ENCODE measurements around the gene CDK18. TPM values are rescaled to one million over a fixed set of nuclear protein-coding genes. Genes with fewer than 3 reads are reported as not detected.
A peak's percentile ranks its signal among the peaks of the same experiment; 100 is the strongest.

CDK18 gene
- total and polyA plus RNA-seq, 9 of the 15 experiments (the other 6 are each of a cell fraction or from before 2014, with no cell fraction given), result 0.05 to 0.69 (median 0.17) TPM; not detected in 2

DNA sequence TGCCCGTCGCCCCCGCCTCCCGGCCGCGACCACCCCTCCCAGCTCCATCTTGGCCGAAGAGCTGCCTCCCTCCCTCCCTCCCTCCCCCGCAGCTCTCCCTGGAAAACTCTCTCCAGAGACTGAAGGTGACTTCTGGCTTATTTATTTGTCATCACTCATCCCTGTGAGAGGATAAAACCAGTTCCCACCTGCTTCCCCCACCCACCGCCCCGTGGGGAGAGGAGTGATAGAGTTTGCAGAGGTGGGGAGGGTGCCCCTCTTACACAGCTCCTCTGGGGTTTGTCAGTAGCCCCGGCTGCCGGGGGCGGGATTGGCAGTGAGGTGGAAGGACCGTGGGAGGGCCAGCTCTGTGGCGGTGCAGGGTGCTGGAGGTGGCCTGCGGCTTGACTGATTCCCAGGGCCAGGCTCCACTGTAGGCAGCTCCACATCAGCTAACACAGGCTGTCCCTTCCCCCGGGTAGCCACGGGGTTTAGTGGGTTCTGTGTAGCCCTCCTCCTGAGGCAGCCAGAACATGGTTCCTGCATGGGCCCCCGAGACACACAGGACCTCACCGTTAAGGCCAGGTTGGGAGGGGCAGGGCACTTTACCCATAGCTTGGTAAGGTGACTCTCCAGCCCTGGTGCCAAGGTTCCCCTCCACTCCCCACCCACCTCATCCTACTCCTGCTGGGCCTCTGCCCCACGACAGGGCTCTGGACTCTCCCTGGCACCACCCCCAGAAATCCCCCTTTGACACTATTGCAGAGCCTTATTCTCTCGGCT lies 65.1 kb downstream of the CDK18 start:
- no TSS peak for BruUV-seq (replicated peaks)
- no peak overlapping the region for H3K27ac ChIP-seq (ENCODE audit: extremely low read depth, low read depth, low read length)
- H3K4me1 ChIP-seq (replicated peaks in 1 of 2; ENCODE audit: control insufficient read depth in 2 of 2, insufficient read depth in 2 of 2, low read length in 2 of 2), result peaks cover 0 to 7% of the 10 kb centered on the region in 2 experiments; a peak in 2 of 5 replicates
- 2% methylated on average over 21 of the region's 22 CpGs for WGBS (ENCODE audit: insufficient coverage, low coverage, missing lambda C conversion rate)
- no peak overlapping the region for H3K9ac ChIP-seq (ENCODE audit: insufficient read depth in 1 of 2, low read depth in 2 of 2, low read length in 2 of 2)
- intact Hi-C loops (cut with micrococcal nuclease) (no loop called here), in situ Hi-C loops (cut with MboI) (no loop called here)
- no peaks in the 10 kb centered on the region for H3K79me2 ChIP-seq (ENCODE audit: control insufficient read depth, insufficient read depth, low read length)
- CTCF ChIA-PET (ENCODE audit: low intra/inter-chr PET ratio), result interaction anchor here (0.7 kb wide), 1 partner anchor 222 kb away, joined by 7 read pairs; no protein-coding TSS in a partner anchor
- TF ChIP-seq, protein P1, sequence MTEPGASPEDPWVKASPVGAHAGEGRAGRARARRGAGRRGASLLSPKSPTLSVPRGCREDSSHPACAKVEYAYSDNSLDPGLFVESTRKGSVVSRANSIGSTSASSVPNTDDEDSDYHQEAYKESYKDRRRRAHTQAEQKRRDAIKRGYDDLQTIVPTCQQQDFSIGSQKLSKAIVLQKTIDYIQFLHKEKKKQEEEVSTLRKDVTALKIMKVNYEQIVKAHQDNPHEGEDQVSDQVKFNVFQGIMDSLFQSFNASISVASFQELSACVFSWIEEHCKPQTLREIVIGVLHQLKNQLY (CRISPR knock-in tag; conservative IDR thresholded peaks at IDR 0.05), result no peak
- peak; percentile 25; the same call in 1 of the 2 replicates for TF ChIP-seq EGR1 (conservative IDR thresholded peaks at IDR 0.05)
- H3K9me1 ChIP-seq (ENCODE audit: control insufficient read depth, insufficient read depth, low read length), result no peaks in the 10 kb centered on the region
- no peaks in the 10 kb centered on the region for H3K9me3 ChIP-seq (replicated peaks; ENCODE audit: control insufficient read depth, insufficient read depth, low read depth, low read length)
- peaks cover 11% of the 10 kb centered on the region; the same call in 1 of the 2 replicates for H4K20me1 ChIP-seq (replicated peaks; ENCODE audit: control insufficient read depth, insufficient read depth, low read length)
- peaks cover 37 to 50% of the 10 kb centered on the region in 2 experiments for H3K27me3 ChIP-seq (ENCODE audit: control insufficient read depth in 2 of 2, insufficient read depth in 2 of 2, low read length in 2 of 2)
- H3K4me3 ChIP-seq, result no peak overlapping the region
- no peak overlapping the region for H2AFZ ChIP-seq (ENCODE audit: low read depth, low read length)
- no peak for ATAC-seq
- POLR2A ChIA-PET, result interaction anchor here (0.5 to 0.7 kb wide), 3 partner anchors 100 to 919 kb away, joined by 3 to 4 read pairs (median 4); no protein-coding TSS in a partner anchor
- DNase-seq (ENCODE audit: extremely low read depth in 1 of 4, low spot score in 3 of 4), result no peak
- H3K4me2 ChIP-seq (ENCODE audit: insufficient read depth, low read length), result no peak overlapping the region
- H3K36me3 ChIP-seq (ENCODE audit: control insufficient read depth, insufficient read depth, low read length), result no peaks in the 10 kb centered on the region
- no peak for FAIRE-seq

DNA sequence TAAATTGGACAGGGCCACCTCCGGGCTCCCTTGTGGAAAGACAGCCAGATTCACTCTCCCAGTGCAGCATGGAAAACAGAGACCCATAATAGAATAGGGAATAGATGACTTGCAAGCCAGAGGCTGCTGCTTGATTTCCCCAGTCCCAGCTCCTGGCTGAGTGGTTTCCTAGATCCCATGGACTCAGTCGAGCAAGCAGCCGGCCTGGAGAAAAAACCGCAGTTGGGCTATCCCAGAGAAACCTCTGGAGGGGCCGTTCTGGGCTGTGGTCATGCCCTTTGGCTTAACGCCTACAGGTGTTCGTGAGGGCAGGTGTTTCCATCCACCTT lies 65.7 kb downstream of the CDK18 start:
- Histone ChIP-seq H3K9me1 (ENCODE audit: control insufficient read depth, insufficient read depth, low read length) (no peaks in the 10 kb centered on the region), H3K4me2 (ENCODE audit: insufficient read depth, low read length) (no peak overlapping the region), H3K27ac (ENCODE audit: extremely low read depth, low read depth, low read length) (no peak overlapping the region), H3K36me3 (ENCODE audit: control insufficient read depth, insufficient read depth, low read length) (no peaks in the 10 kb centered on the region), H3K79me2 (ENCODE audit: control insufficient read depth, insufficient read depth, low read length) (no peaks in the 10 kb centered on the region), H3K4me1 (replicated peaks in 1 of 2; ENCODE audit: control insufficient read depth in 2 of 2, insufficient read depth in 2 of 2, low read length in 2 of 2) (peaks cover 0 to 7% of the 10 kb centered on the region in 2 experiments; a peak in 2 of 5 replicates), H2AFZ (ENCODE audit: low read depth, low read length) (no peak overlapping the region), H3K4me3 (no peak overlapping the region), H3K9ac (ENCODE audit: insufficient read depth in 1 of 2, low read depth in 2 of 2, low read length in 2 of 2) (no peak overlapping the region), H3K9me3 (replicated peaks; ENCODE audit: control insufficient read depth, insufficient read depth, low read depth, low read length) (no peaks in the 10 kb centered on the region), H4K20me1 (replicated peaks; ENCODE audit: control insufficient read depth, insufficient read depth, low read length) (peaks cover 13% of the 10 kb centered on the region; the same call in 1 of the 2 replicates), H3K27me3 (ENCODE audit: control insufficient read depth in 2 of 2, insufficient read depth in 2 of 2, low read length in 2 of 2) (peaks cover 40 to 56% of the 10 kb centered on the region in 2 experiments)
- ChIA-PET POLR2A (interaction anchor here (0.6 kb wide), 1 partner anchor 542 kb away, joined by 4 read pairs; no protein-coding TSS in a partner anchor), CTCF (ENCODE audit: low intra/inter-chr PET ratio) (no interaction called here)
- ATAC-seq, result no peak
- no peak for DNase-seq (ENCODE audit: extremely low read depth in 1 of 4, low spot score in 3 of 4)
- BruUV-seq (replicated peaks), result no TSS peak
- intact Hi-C loops (cut with micrococcal nuclease) (no loop called here), in situ Hi-C loops (cut with MboI) (no loop called here)
- no peak for FAIRE-seq
- 3% methylated on average over 7 of the region's 7 CpGs for WGBS (ENCODE audit: insufficient coverage, low coverage, missing lambda C conversion rate)
- TF ChIP-seq STAT5B (CRISPR knock-in tag; IDR thresholded peaks at IDR 0.05) (no peak), ZNF644 (tag; IDR thresholded peaks at IDR 0.05; ENCODE audit: low read depth) (no peak), LEF1 (IDR thresholded peaks at IDR 0.05) (no peak), ZNF239 (CRISPR knock-in tag; IDR thresholded peaks at IDR 0.05) (no peak), NRF1 (conservative IDR thresholded peaks at IDR 0.05 in 1 of 2, IDR thresholded peaks at IDR 0.05 in 1 of 2) (no peak), ARHGAP35 (IDR thresholded peaks at IDR 0.05; ENCODE audit: partially characterized antibody) (no peak), HMG20A (CRISPR knock-in tag; conservative IDR thresholded peaks at IDR 0.05) (no peak), RFX7 (CRISPR knock-in tag; IDR thresholded peaks at IDR 0.05) (no peak), MECOM (CRISPR knock-in tag; IDR thresholded peaks at IDR 0.05) (no peak), ELF4 (CRISPR knock-in tag; IDR thresholded peaks at IDR 0.05) (no peak), ETS2 (tag; IDR thresholded peaks at IDR 0.05; ENCODE audit: borderline replicate concordance, poor library complexity, severe bottlenecking) (no peak)
- TF ChIP-seq, protein P2, sequence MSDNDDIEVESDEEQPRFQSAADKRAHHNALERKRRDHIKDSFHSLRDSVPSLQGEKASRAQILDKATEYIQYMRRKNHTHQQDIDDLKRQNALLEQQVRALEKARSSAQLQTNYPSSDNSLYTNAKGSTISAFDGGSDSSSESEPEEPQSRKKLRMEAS (CRISPR knock-in tag; IDR thresholded peaks at IDR 0.05), result no peak
- TF ChIP-seq, protein P3, sequence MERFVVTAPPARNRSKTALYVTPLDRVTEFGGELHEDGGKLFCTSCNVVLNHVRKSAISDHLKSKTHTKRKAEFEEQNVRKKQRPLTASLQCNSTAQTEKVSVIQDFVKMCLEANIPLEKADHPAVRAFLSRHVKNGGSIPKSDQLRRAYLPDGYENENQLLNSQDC (CRISPR knock-in tag; IDR thresholded peaks at IDR 0.05), result no peak
